ENCODE data around the gene COL15A1.

COL15A1 gene

GRCh38 chr9:99085949-99086948, 142.5 kb downstream of the COL15A1 start:
- Histone ChIP-seq H3K4me3 (ENCODE audit: low read depth, low read length) (no peak overlapping the region), H3K27ac (peak overlapping the region; percentile 53), H3K36me3 (replicated peaks) (no peaks in the 10 kb centered on the region), H3K27me3 (replicated peaks) (no peaks in the 10 kb centered on the region)
- peak; percentile 74 for DNase-seq
- in situ Hi-C loops (cut with HindIII; ENCODE audit: low pct_ligation_motif_present, low sequenced_read_pairs), result no loop called here
- TF ChIP-seq CTCF (IDR thresholded peaks at IDR 0.05; ENCODE audit: low read depth, low read length, missing control alignments), result no peak

- Histone ChIP-seq H3K27ac (no peak overlapping the region), H3K27me3 (replicated peaks) (no peaks in the 10 kb centered on the region), H3K4me3 (ENCODE audit: low read depth, low read length) (no peak overlapping the region), H3K36me3 (replicated peaks) (no peaks in the 10 kb centered on the region)
- TF ChIP-seq CTCF (IDR thresholded peaks at IDR 0.05; ENCODE audit: low read depth, low read length, missing control alignments), result no peak
- in situ Hi-C loops (cut with HindIII; ENCODE audit: low pct_ligation_motif_present, low sequenced_read_pairs), result no loop called here
- DNase-seq, result no peak
Observed at GRCh38 chr9:99087462-99087861, 143.8 kb downstream of the COL15A1 start.

- no peak overlapping the region for H3K27ac ChIP-seq
- no peaks in the 10 kb centered on the region for H3K27me3 ChIP-seq (replicated peaks)
- no peak overlapping the region for H3K4me3 ChIP-seq (ENCODE audit: low read depth, low read length)
- in situ Hi-C loops (cut with HindIII; ENCODE audit: low pct_ligation_motif_present, low sequenced_read_pairs), result no loop called here
- TF ChIP-seq CTCF (IDR thresholded peaks at IDR 0.05; ENCODE audit: low read depth, low read length, missing control alignments), result no peak
- no peaks in the 10 kb centered on the region for H3K36me3 ChIP-seq (replicated peaks)
- DNase-seq, result no peak
Observed at GRCh38 chr9:99090336-99091130, 146.8 kb downstream of the COL15A1 start.

GRCh38 chr9:99092643-99093491, 149.2 kb downstream of the COL15A1 start:
- in situ Hi-C loops (cut with HindIII; ENCODE audit: low pct_ligation_motif_present, low sequenced_read_pairs), result no loop called here
- H3K4me3 ChIP-seq (ENCODE audit: low read depth, low read length), result no peak overlapping the region
- no peak for TF ChIP-seq CTCF (IDR thresholded peaks at IDR 0.05; ENCODE audit: low read depth, low read length, missing control alignments)
- H3K36me3 ChIP-seq (replicated peaks), result no peaks in the 10 kb centered on the region
- no peaks in the 10 kb centered on the region for H3K27me3 ChIP-seq (replicated peaks)
- no peak overlapping the region for H3K27ac ChIP-seq
- no peak for DNase-seq

- Histone ChIP-seq H3K27me3 (replicated peaks) (no peaks in the 10 kb centered on the region), H3K4me3 (ENCODE audit: low read depth, low read length) (no peak overlapping the region), H3K36me3 (replicated peaks) (no peaks in the 10 kb centered on the region), H3K27ac (no peak overlapping the region)
- no peak for TF ChIP-seq CTCF (IDR thresholded peaks at IDR 0.05; ENCODE audit: low read depth, low read length, missing control alignments)
- in situ Hi-C loops (cut with HindIII; ENCODE audit: low pct_ligation_motif_present, low sequenced_read_pairs), result no loop called here
- no peak for DNase-seq
Observed at GRCh38 chr9:99093492-99093791, 149.7 kb downstream of the COL15A1 start.
